ENCODE measurements around the gene ASAH2. TPM values are rescaled to one million over a fixed set of nuclear protein-coding genes. Genes with fewer than 3 reads are reported as not detected.

ASAH2 gene
- polyA plus RNA-seq, 3 donors = 1.00 to 4.5 (median 1.6) TPM

GRCh38 chr10:50210876-50211275 is 40.4 kb downstream of the ASAH2 start:
- DNase-seq (ENCODE audit: low read depth in 3 of 3, low spot score in 2 of 3) = no peak

Other genes starting within 250 kb of the ASAH2 start
- gene WASHC2A, start 183.6 kb downstream of the ASAH2 start, polyA plus RNA-seq (ENCODE audit: insufficient read length in 3 of 3) = 10 to 100 TPM; 71.6 to 82.7 (median 78.4) TPM

Measured in right renal cortex interstitium (tissue), 3 donors.